Adipose tissue (tissue), 3 donors: Measurements from ENCODE around the gene KLF13. TPM values are rescaled to one million over a fixed set of nuclear protein-coding genes. Genes with fewer than 3 reads are reported as not detected.

Experiments used
- H3K27ac ChIP-seq: one replicate; pipeline ENCODE4 v1.5.1; 2013; ENCODE audit warnings: low read depth, low read length
- WGBS, 3 donors: extraction: QIAGEN DNeasy Blood & Tissue Kit; methylation state at CpG; one replicate each; pipeline ENCODE4 v1.1.7; 2013; 5-methylcytosine and 5-hydroxymethylcytosine counted together
- polyA plus RNA-seq, 3 donors: library from polyadenylated mRNA; stranded (reverse); fragments of 200-250 nt; gene quantifications; one replicate each; pipeline ENCODE4 v1.2.3, GENCODE V29; 2013
- donor health status: healthy with polysubstance abuse.
- donor health status: Bipolar disorder and iron deficiency.
- donor health status: healthy.

KLF13 gene
- polyA plus RNA-seq, 3 donors: 44.3 to 74.0 (median 46.9) TPM

- WGBS, 3 donors: 79 to 90% (median 83%) methylated on average over 5 of the region's 5 CpGs
- no peak overlapping the region for H3K27ac ChIP-seq
Measured at GRCh38 chr15:31382713-31383045, 56.0 kb downstream of the KLF13 start.

- H3K27ac ChIP-seq: no peak overlapping the region
- 74 to 83% (median 83%) methylated on average over 6 of the region's 6 CpGs for WGBS, 3 donors
Measured at GRCh38 chr15:31383139-31383538, 56.5 kb downstream of the KLF13 start.

- WGBS, 3 donors: 86 to 89% (median 87%) methylated on average over 4 of the region's 4 CpGs
- H3K27ac ChIP-seq: no peak overlapping the region
Measured at GRCh38 chr15:31384568-31384967, 57.9 kb downstream of the KLF13 start.

- 59 to 74% (median 68%) methylated on average over 3 of the region's 3 CpGs for WGBS, 3 donors
- no peak overlapping the region for H3K27ac ChIP-seq
Measured at GRCh38 chr15:31385736-31386135, 59.1 kb downstream of the KLF13 start.

GRCh38 chr15:31387092-31387478 is 60.5 kb downstream of the KLF13 start:
- H3K27ac ChIP-seq: no peak overlapping the region
- 61 to 80% (median 76%) methylated on average over 2 of the region's 2 CpGs for WGBS, 3 donors

- WGBS, 3 donors: 18 to 60% (median 55%) methylated on average over 6 of the region's 6 CpGs
- H3K27ac ChIP-seq: no peak overlapping the region
Measured at GRCh38 chr15:31387479-31388118, 61.0 kb downstream of the KLF13 start.

- WGBS, 3 donors: 89 to 94% (median 93%) methylated on average over 4 of the region's 4 CpGs
- no peak overlapping the region for H3K27ac ChIP-seq
Measured at GRCh38 chr15:31389576-31389975, 62.9 kb downstream of the KLF13 start.

GRCh38 chr15:31390029-31390428 is 63.4 kb downstream of the KLF13 start:
- 95 to 98% (median 95%) methylated on average over 3 of the region's 3 CpGs for WGBS, 3 donors
- no peak overlapping the region for H3K27ac ChIP-seq

- 74 to 82% (median 80%) methylated on average over 5 to 6 of the region's 6 CpGs for WGBS, 3 donors
- H3K27ac ChIP-seq: peak overlapping the region; percentile 24
Measured at GRCh38 chr15:31390777-31391486, 64.3 kb downstream of the KLF13 start.

GRCh38 chr15:31391687-31392671 is 65.3 kb downstream of the KLF13 start:
- WGBS, 3 donors: 0 to 1% (median 1%) methylated on average over 81 to 86 of the region's 86 CpGs

GRCh38 chr15:31392761-31393401 is 66.2 kb downstream of the KLF13 start:
- 5 to 15% (median 12%) methylated on average over 29 to 38 of the region's 43 CpGs for WGBS, 3 donors
- no peak overlapping the region for H3K27ac ChIP-seq

More at GRCh38 chr15:31391687-31392671, 65.3 kb downstream of the KLF13 start:
- peak overlapping the region; percentile 75 for H3K27ac ChIP-seq

GRCh38 chr15:31393444-31394091 is 66.9 kb downstream of the KLF13 start:
- 53 to 73% (median 70%) methylated on average over 21 of the region's 21 CpGs for WGBS, 3 donors

GRCh38 chr15:31396881-31397560 is 70.4 kb downstream of the KLF13 start:
- peak overlapping the region; percentile 70 for H3K27ac ChIP-seq
- 8 to 9% (median 8%) methylated on average over 25 to 27 of the region's 27 CpGs for WGBS, 3 donors

More at GRCh38 chr15:31393444-31394091, 66.9 kb downstream of the KLF13 start:
- no peak overlapping the region for H3K27ac ChIP-seq

- no peak overlapping the region for H3K27ac ChIP-seq
- WGBS, 3 donors: 70 to 83% (median 76%) methylated on average over 21 of the region's 21 CpGs
Measured at GRCh38 chr15:31397851-31398661, 71.4 kb downstream of the KLF13 start.

- H3K27ac ChIP-seq: no peak overlapping the region
- WGBS, 3 donors: 78 to 89% (median 79%) methylated on average over 10 of the region's 10 CpGs
Measured at GRCh38 chr15:31398677-31399301, 72.2 kb downstream of the KLF13 start.

GRCh38 chr15:31399544-31400171 is 73.0 kb downstream of the KLF13 start:
- H3K27ac ChIP-seq: no peak overlapping the region
- WGBS, 3 donors: 85 to 87% (median 87%) methylated on average over 8 of the region's 8 CpGs
